Astrocyte (in vitro differentiated cells and primary cell): ENCODE measurements around the gene NAALADL2. TPM values are rescaled to one million over a fixed set of nuclear protein-coding genes. Genes with fewer than 3 reads are reported as not detected.
"Not testable (repeated sequence)": the region's sequence is repeated elsewhere in the genome, so short reads cannot be mapped to it uniquely, and the experiment has no call there.

Source experiments
- DNase-seq: peaks from one replicate; pipeline ENCODE4 v3.0.0-alpha.2; 2010; ENCODE audit warnings: low read depth
- FAIRE-seq: peaks from 2 replicates; lab custom pipeline; 2011; peaks lifted over from hg19 to GRCh38; lab: Jason Lieb, UNC
- H2AFZ ChIP-seq: 2 replicates; pipeline ENCODE4 v1.6.0; 2012; ENCODE audit warnings: low read depth, low read length, inconsistent platforms
- H3K27ac ChIP-seq: 2 replicates; pipeline ENCODE4 v1.5.1; 2011; ENCODE audit warnings: low read depth, low read length, inconsistent platforms
- H3K27me3 ChIP-seq: 2 replicates; pipeline ENCODE4 v1.6.0; 2011; ENCODE audit warnings: low read length, inconsistent platforms; ENCODE audit not compliant: insufficient read depth
- H3K36me3 ChIP-seq: 2 replicates; pipeline ENCODE4 v1.5.1; 2011; ENCODE audit warnings: low read length, inconsistent platforms; ENCODE audit not compliant: insufficient read depth
- H3K4me1 ChIP-seq: 2 replicates; pipeline ENCODE4 v1.5.1; 2011; ENCODE audit warnings: low read length, inconsistent platforms; ENCODE audit not compliant: insufficient read depth
- H3K4me2 ChIP-seq: 2 replicates; pipeline ENCODE4 v1.6.0; 2012; ENCODE audit warnings: low read length, inconsistent platforms
- H3K4me3 ChIP-seq: 2 replicates; pipeline ENCODE4 v1.5.1; 2011; ENCODE audit warnings: low read depth, mild to moderate bottlenecking, low read length, inconsistent platforms; ENCODE audit not compliant: insufficient read depth
- H3K79me2 ChIP-seq: 2 replicates; pipeline ENCODE4 v1.6.0; 2012; ENCODE audit warnings: mild to moderate bottlenecking, low read length, inconsistent platforms; ENCODE audit not compliant: insufficient read depth
- H3K9ac ChIP-seq: 2 replicates; pipeline ENCODE4 v1.6.0; 2012; ENCODE audit warnings: mild to moderate bottlenecking, low read length, inconsistent platforms
- H3K9me3 ChIP-seq: 2 replicates; pipeline ENCODE4 v1.5.1; 2012; ENCODE audit warnings: low read depth, mild to moderate bottlenecking, low read length, inconsistent platforms; ENCODE audit not compliant: insufficient read depth
- H4K20me1 ChIP-seq: 2 replicates; pipeline ENCODE4 v1.6.0; 2012; ENCODE audit warnings: low read length, inconsistent platforms; ENCODE audit not compliant: insufficient read depth
- H3K27ac Mint-ChIP-seq: one replicate; pipeline ENCODE4 v1.8.0; 2021; ENCODE audit warnings: mild to moderate bottlenecking, mixed read lengths; ENCODE audit not compliant: unreplicated experiment
- H3K27me3 Mint-ChIP-seq: one replicate; pipeline ENCODE4 v1.8.0; 2021; ENCODE audit warnings: low read depth, mixed read lengths; ENCODE audit not compliant: unreplicated experiment
- H3K36me3 Mint-ChIP-seq: one replicate; pipeline ENCODE4 v1.8.0; 2021; ENCODE audit warnings: low read depth, mixed read lengths; ENCODE audit not compliant: unreplicated experiment
- H3K4me1 Mint-ChIP-seq: one replicate; pipeline ENCODE4 v1.8.0; 2021; ENCODE audit warnings: low read depth, mixed read lengths; ENCODE audit not compliant: unreplicated experiment
- H3K4me3 Mint-ChIP-seq: one replicate; pipeline ENCODE4 v1.8.0; 2021; ENCODE audit warnings: mild to moderate bottlenecking, moderate library complexity, mixed read lengths; ENCODE audit not compliant: unreplicated experiment
- H3K9me3 Mint-ChIP-seq: one replicate; pipeline ENCODE4 v1.8.0; 2021; ENCODE audit warnings: mild to moderate bottlenecking, mixed read lengths; ENCODE audit not compliant: unreplicated experiment
- EZH2 ChIP-seq: IDR thresholded peaks from 2 replicates; pipeline ENCODE4 v1.6.1; 2012; ENCODE audit warnings: mild to moderate bottlenecking, low read length, inconsistent platforms; ENCODE audit not compliant: insufficient read depth
- total RNA-seq: library from RNA; stranded (reverse); gene quantifications from 2 replicates; pipeline ENCODE4 v1.2.1, GENCODE V29; 2021
- TF ChIP-seq, protein P1 (sequence below): IDR thresholded peaks from 2 replicates; pipeline ENCODE4 v1.5.1; 2011; ENCODE audit warnings: low read depth, mild to moderate bottlenecking, inconsistent platforms, low read length, moderate library complexity; ENCODE audit not compliant: insufficient read depth

Gene NAALADL2
- total RNA-seq, 1 donor from 2014 or later, result 2.7 TPM

GRCh38 chr3:175777965-175778364, 918.8 kb downstream of the NAALADL2 start:
- Mint-ChIP-seq H3K9me3 (no peaks in the 10 kb centered on the region), H3K4me1 (no peaks in the 10 kb centered on the region), H3K36me3 (no peaks in the 10 kb centered on the region), H3K4me3 (no peak overlapping the region), H3K27me3 (no peaks in the 10 kb centered on the region), H3K27ac (no peak overlapping the region)
- Histone ChIP-seq H3K4me3 (no peak overlapping the region), H3K4me2 (no peak overlapping the region), H4K20me1 (no peaks in the 10 kb centered on the region), H3K27ac (no peak overlapping the region), H3K9ac (no peak overlapping the region), H3K9me3 (no peaks in the 10 kb centered on the region), H2AFZ (no peak overlapping the region), H3K27me3 (no peaks in the 10 kb centered on the region), H3K4me1 (no peaks in the 10 kb centered on the region), H3K79me2 (no peaks in the 10 kb centered on the region), H3K36me3 (no peaks in the 10 kb centered on the region)
- FAIRE-seq, result no peak
- no peak for DNase-seq
- no peak for TF ChIP-seq EZH2

- no peaks in the 10 kb centered on the region for H3K79me2 ChIP-seq
- Mint-ChIP-seq H3K4me3 (no peak overlapping the region), H3K27me3 (no peaks in the 10 kb centered on the region), H3K36me3 (no peaks in the 10 kb centered on the region), H3K4me1 (no peaks in the 10 kb centered on the region), H3K27ac (no peak overlapping the region), H3K9me3 (no peaks in the 10 kb centered on the region)
- H3K4me3 ChIP-seq, result no peak overlapping the region
- no peak overlapping the region for H3K9ac ChIP-seq
- no peaks in the 10 kb centered on the region for H3K4me1 ChIP-seq
- H3K27me3 ChIP-seq, result no peaks in the 10 kb centered on the region
- FAIRE-seq (no peak), DNase-seq (no peak)
- H3K4me2 ChIP-seq, result no peak overlapping the region
- H2AFZ ChIP-seq, result no peak overlapping the region
- no peaks in the 10 kb centered on the region for H3K36me3 ChIP-seq
- H3K9me3 ChIP-seq, result no peaks in the 10 kb centered on the region
- H4K20me1 ChIP-seq, result no peaks in the 10 kb centered on the region
- no peak overlapping the region for H3K27ac ChIP-seq
- TF ChIP-seq EZH2, result no peak
- TF ChIP-seq, protein P1, sequence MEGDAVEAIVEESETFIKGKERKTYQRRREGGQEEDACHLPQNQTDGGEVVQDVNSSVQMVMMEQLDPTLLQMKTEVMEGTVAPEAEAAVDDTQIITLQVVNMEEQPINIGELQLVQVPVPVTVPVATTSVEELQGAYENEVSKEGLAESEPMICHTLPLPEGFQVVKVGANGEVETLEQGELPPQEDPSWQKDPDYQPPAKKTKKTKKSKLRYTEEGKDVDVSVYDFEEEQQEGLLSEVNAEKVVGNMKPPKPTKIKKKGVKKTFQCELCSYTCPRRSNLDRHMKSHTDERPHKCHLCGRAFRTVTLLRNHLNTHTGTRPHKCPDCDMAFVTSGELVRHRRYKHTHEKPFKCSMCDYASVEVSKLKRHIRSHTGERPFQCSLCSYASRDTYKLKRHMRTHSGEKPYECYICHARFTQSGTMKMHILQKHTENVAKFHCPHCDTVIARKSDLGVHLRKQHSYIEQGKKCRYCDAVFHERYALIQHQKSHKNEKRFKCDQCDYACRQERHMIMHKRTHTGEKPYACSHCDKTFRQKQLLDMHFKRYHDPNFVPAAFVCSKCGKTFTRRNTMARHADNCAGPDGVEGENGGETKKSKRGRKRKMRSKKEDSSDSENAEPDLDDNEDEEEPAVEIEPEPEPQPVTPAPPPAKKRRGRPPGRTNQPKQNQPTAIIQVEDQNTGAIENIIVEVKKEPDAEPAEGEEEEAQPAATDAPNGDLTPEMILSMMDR, result no peak
These were observed 919.9 kb downstream of the NAALADL2 start for GRCh38 chr3:175778994-175779393.

- H3K27ac Mint-ChIP-seq, result not testable (repeated sequence)
These were observed 928.0 kb downstream of the NAALADL2 start for GRCh38 chr3:175787109-175787508.

More at GRCh38 chr3:175787109-175787508, 928.0 kb downstream of the NAALADL2 start:
- H3K27me3 ChIP-seq, H2AFZ ChIP-seq, H3K27ac ChIP-seq, H3K4me1 ChIP-seq, DNase-seq, H3K9me3 Mint-ChIP-seq, H3K4me3 ChIP-seq, H4K20me1 ChIP-seq, H3K36me3 Mint-ChIP-seq, FAIRE-seq, H3K4me1 Mint-ChIP-seq, H3K27me3 Mint-ChIP-seq, H3K79me2 ChIP-seq, H3K4me2 ChIP-seq, H3K4me3 Mint-ChIP-seq, H3K9me3 ChIP-seq, H3K36me3 ChIP-seq, H3K9ac ChIP-seq: not testable (repeated sequence)
